Occipital lobe (tissue), 2 donors: ENCODE results near the gene PTHLH. TPM values are rescaled to one million over a fixed set of nuclear protein-coding genes. Genes with fewer than 3 reads are reported as not detected.

Experiments
- DNase-seq: peaks from one replicate; lab custom pipeline; 2025; lab: John Stamatoyannopoulos, UW
- total RNA-seq: library from RNA; depleted of rRNA; stranded (reverse); fragments of >200 nt; gene quantifications from one replicate; pipeline ENCODE4 v1.2.3, GENCODE V29; 2014

Gene PTHLH
- not detected for total RNA-seq

DNA sequence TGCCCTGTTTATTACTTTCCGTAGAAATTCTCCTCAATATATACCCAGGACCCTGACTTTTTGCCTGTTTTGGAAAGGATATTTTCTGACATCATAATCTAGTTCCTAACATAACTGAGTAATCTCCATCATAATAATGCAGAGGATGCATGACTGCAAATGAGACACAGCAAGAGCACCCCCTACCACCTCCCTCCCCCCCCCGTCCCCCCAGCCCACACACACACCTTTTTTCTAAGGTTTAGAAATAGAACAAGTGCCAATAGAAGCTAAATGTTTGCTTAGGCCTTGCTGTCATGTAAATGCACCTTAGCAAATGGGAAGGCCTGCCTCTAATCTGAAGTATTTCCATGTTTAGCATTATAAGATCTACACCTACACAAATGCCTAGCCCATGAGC lies at the start of gene PTHLH:
PTHLH (minus strand) TSS at position 13 of the 400 bp plus-strand sequence. CDS start 3,239 bp downstream, outside the sequence.
- no peak for DNase-seq

DNA sequence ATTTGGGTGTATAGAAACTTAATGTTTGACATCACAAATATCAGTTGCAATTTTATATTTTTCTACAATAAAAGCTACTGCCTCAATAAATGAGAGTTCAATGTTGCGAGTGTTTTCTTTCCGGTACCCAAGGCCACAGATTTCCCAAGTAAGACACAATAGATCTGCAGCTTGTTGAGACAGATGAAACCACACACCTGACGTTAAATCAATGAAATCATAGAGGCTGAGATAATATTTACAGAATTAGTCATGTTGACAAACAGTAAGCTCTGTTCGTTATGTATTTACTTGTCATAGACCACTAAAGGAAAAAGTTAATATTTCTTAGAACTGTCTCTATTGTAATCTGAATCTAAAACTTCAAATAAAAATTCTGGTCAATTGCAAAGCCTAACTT lies 49.2 kb upstream of the PTHLH start:
- DNase-seq = no peak

- no peak for DNase-seq
Observed at GRCh38 chr12:28017873-28018255, 45.3 kb upstream of the PTHLH start.

- no peak for DNase-seq
Observed at GRCh38 chr12:28017126-28017872, 44.8 kb upstream of the PTHLH start.

DNA sequence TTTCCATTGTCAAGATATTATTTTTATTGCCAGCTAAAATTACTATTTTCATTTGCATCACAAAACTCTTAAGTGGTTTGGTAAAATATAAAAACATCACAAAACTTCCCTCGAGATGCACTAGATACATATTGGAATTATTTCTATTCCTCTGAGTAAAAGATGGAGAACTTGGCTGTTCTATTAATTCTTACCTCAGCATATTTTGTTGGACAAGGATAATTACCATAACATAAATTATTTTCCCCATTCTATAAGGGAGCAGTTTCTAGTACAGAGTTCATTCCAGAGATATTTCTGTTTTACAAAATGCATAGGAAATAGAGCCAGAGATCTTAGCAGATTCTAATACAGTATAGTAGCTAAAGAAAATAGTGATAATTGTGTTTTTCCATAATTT lies 42.6 kb upstream of the PTHLH start:
- no peak for DNase-seq

- DNase-seq = no peak
Observed at GRCh38 chr12:28014196-28014595, 41.7 kb upstream of the PTHLH start.

DNA sequence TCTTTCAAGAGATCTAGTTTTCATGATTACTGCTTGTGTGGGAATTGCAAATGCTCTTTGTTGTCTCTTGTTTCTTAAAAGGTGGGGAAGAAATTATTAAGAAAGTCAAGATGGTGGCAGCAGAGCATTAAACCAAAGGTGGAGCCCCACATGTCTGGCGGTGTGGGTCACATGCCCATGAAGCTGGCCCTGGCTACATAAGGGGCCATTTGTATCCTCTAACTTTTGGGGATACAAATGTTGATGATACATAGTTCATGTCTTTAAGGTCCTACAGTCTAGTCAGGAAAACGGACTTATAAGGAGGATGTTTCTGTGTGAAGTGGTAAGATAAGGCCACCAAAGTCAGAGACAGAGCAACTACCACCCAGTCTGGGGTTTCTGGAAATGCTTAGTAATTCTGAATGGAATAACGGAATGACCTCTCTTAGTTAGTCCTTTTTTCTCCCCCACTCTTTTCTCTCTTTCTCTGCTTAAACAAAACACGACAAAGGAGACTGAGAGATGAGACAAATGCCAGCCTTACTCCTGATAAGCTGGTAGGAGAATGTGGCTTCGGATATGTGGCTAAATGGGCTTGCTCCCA lies 39.9 kb upstream of the PTHLH start:
- no peak for DNase-seq

DNA sequence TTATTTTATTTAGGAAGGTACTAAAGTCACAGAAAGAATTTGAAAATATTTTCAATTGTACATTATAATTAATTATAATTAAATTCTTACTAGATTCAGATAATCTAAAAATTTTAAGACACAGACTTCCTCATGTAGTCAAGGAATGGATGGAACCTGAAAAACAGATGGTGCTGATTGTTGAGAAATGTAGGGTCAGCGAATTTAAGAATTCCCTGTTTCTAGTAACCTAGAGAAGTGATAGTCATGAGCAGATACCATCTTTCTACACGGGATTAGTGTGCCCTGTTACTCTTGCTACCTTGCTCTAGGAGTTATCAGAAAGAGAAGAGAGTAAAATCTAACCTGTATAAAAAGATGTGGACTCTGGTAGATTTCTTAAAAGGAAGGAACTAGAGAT lies 37.5 kb upstream of the PTHLH start:
- no peak for DNase-seq

DNA sequence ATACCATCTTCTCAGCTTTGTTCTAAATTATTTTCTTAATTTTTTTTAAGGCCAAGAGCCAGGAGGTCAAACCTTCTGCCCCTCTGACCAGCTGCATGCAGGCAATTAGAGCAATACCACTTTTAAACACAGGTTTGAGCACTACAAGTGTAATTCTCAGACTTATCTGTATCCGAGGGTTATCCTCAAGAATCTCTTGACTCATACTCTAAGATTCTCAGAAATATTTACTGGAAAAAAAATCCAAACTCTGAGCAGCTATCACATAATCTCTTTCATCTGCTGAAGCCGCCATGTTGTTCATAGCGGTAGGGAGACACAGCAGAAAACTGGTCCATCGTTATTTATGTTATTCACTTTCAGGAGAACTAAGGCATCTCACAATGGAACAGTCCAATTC lies 27.4 kb upstream of the PTHLH start:
- no peak for DNase-seq

GRCh38 chr12:27999521-27999920 lies 27.0 kb upstream of the PTHLH start:
- no peak for DNase-seq

DNA sequence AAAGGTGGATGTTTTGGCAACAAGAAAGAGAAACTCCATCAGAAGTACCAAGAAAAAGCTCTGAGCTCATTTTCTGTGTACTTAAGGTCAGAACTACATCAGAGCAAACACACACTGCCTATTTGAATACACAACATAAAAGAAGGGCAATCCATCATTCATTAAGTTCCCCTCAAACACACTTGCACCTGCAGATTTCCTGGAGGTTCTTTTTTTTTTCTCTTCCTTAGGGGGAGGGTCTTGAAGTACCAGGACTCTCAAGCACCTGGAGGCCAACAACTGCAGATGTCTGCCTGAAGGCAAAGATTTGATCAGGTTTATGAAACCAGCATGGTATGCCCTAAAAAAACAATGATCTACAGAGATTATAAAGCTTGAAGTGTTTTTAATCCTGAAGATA lies 26.1 kb upstream of the PTHLH start:
- DNase-seq = no peak

DNA sequence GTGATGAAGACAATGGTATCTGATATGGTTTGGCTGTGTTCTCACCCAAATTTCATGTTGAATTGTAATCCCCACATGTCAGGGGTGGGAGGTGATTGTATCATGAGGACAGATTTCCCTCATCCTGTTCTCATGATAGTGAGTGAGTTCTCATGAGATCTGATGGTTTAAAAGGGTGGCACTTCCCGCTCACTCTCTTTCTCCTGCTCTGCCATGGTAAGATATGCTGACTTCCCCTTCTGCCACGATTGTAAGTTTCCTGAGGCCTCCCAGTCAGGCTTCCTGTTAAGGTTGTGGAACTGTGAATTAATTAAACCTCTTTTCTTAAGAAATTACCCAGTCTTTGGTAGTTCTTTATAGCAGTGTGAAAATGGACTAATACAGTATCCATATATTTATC lies 25.6 kb upstream of the PTHLH start:
- DNase-seq = no peak

DNA sequence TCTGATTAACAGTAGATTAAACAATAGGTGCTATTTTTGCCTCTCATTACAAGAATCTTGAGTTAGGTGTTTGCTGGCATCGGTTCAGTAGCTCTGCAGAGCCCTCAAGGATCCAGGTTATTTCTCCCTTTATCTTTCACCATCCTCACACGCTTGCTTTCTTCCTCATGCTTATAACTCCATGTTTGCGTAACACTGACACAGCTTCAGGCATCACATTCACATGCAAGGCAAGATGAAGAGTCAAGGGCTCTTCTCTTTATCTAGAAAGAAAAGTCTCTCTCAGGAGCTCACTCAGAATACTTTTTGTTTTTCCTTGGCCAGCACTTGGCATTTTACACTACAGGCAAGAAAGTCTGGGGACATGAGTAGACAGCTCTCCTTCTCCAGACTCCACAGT lies 24.2 kb upstream of the PTHLH start:
- no peak for DNase-seq

- no peak for DNase-seq
Observed at GRCh38 chr12:27995406-27995805, 22.9 kb upstream of the PTHLH start.

DNA sequence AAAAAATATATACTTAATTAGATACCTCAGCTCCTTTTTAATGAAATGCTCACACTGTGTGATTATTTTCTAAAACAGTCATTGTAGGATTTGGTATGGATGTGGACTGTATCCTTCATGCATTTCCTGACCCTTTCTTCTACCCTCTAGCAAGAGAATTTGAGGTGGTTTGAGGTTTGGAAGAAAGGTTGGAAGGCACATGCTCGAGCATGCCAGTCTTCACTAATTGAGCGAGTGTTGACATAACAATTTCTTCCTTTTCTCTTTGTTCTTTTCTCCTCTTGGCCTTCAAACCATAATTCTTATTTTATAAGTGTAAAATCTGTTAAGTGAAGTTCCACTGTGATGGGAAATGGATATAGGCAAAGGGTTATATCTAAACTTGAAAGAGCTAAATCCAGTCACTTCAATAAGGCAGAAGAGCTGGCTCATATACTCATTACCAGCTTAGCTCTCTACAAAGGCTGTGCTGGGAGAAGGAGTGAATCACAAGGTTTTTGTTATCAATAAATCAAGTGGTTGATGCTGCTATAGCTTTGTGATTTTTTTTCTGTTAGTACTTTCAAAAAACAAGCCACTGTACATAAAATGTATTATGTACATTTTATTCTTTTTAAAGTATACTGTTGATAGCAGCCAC lies 16.2 kb upstream of the PTHLH start:
- DNase-seq = no peak

GRCh38 chr12:27987331-27987730 lies 14.8 kb upstream of the PTHLH start:
- no peak for DNase-seq

DNA sequence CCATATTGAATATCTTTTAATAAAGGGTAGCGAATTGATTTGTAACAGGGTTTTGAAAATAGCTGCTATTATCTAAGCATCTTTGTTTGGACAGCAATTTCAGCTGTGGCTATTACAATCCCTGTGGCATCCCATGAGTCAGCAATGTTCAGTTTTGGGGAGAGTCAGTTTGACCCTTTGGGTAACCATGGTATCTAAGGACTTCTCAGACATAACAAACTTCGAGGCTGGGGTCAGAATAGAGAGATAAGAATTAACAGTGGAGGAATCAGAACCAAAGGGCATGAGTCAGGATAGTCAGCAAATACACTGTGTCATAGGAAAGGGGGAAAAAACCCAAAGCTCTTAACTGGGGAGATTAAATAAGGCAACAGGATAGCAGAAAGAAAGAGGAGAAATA lies 11.7 kb upstream of the PTHLH start:
- DNase-seq = no peak

DNA sequence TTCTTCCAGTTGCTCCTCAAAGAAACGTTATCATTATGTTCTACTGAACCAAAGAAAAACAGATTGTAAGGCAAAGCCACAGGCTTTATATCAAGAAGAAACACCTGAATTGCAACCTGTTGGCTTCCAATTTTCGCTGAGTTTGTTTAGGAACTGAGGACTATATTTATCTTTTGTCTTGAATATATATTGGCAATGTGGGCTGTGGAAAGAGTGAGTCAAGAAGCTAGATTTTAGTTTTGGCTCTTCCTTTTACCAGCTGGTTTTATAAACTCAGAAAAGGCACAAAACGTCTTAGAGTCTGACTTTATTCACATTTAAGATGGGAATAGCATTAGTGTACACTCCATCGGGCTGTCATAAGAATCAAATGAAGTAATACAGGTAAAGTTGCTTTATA lies 10.4 kb upstream of the PTHLH start:
- DNase-seq = no peak

DNA sequence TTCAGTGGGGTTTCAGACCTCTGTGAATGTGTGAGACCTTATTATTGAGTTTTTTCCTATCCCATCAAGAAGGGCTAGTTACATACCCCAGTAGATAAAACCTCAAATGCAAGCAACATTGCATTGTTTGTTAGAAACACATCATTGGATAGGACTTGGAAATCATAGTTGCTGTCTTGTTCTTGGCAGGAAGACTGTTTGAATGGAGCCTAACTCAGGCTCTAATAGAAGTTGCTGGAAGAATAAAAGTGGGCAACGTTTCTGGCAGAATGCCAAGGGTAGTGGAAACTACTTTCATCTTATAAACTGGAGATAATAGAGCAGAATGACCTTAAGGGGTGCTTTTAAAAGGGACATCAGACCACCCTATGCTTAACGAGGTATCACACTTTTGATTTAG lies 9.9 kb upstream of the PTHLH start:
- no peak for DNase-seq

- no peak for DNase-seq
Observed at GRCh38 chr12:27981874-27982273, 9.3 kb upstream of the PTHLH start.

DNA sequence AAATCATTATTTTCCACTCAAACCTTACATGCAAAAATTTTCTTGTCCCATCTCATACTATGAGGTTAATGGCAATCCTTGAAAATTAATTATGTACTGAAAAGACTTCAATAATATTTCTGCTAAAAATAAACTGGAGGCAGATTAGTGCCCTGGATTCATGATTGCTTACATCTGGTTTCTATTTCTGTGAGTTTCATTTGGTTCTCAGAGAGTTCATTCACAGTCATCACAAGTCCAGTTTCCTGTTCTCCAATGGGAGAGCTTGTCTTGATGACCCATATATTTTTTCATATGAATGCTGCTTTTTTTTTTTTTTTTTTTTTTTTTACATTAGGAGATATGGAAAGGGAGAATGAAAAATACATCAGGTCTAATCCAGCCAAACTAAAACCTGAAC lies 6.6 kb upstream of the PTHLH start:
- DNase-seq = no peak

DNA sequence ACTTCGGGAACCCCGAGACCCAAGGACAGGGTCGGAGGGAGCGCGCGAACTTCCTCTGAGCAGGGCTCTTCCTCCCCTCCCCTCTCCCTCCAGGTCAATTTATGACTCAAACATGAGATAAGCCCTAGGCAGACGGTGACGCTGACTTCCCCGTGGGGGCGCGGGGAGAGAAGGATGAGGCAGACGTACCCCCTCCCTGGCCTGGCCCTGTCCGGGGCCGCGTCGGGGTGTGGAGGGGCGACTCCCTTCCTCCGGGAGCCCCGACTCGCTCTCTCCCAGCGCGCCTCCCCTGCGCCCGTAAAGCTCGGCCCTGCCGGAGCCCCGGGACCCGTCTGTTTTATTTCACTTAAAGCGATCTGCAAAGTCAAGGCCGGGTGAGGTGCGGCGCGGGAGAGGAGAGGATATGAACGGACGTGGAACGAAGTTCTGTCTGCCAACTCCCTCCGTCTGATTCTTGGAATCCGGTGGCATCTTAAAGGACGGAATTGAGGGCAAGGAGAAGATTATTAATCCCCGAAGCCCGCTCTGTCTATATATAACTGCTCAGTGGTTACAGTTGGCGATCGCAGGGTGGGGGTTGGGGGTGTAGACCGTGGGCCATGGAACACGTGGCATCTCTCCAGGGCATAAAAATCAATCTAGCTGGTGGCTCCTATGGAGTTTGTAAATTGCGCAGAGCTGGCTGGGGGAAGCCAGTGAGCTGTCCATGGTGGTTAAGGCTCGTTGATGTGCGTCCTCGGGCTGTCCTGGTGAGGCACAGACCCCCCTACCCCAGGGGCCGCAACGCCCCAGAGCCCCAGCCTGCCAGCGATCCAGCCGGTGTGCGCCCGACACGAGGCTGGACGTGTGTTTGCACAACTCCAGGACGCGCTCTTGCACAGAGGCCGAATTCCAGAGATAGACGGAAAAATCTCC lies 2.9 kb upstream of the PTHLH start:
- DNase-seq = no peak
